HepG2 (cell line): ENCODE data around the gene NAA30. TPM values are rescaled to one million over a fixed set of nuclear protein-coding genes. Genes with fewer than 3 reads are reported as not detected.

Experiments
- AHDC1 ChIP-seq: sonication (generic); formaldehyde crosslinking; IDR thresholded peaks from 2 replicates; pipeline ENCODE4 v1.5.1; 2020; ENCODE audit warnings: mild to moderate bottlenecking, missing genetic modification reagents, borderline replicate concordance
- CHCHD3 ChIP-seq: sonication (generic); formaldehyde crosslinking; IDR thresholded peaks from 2 replicates; pipeline ENCODE4 v1.8.0; 2022; ENCODE audit warnings: mild to moderate bottlenecking, missing genetic modification reagents, moderate library complexity
- ERF ChIP-seq: IDR thresholded peaks from 2 replicates; pipeline ENCODE4 v1.6.1; 2018; ENCODE audit warnings: missing biosample characterization, missing genetic modification reagents
- TBX2 ChIP-seq: sonication (generic); formaldehyde crosslinking; IDR thresholded peaks from 2 replicates; pipeline ENCODE4 v1.5.0; 2020; ENCODE audit warnings: missing genetic modification reagents, mild to moderate bottlenecking, borderline replicate concordance
- ZNF276 ChIP-seq: sonication (generic); formaldehyde crosslinking; IDR thresholded peaks from 2 replicates; pipeline ENCODE4 v1.4.0; 2020; ENCODE audit warnings: mild to moderate bottlenecking, low read depth, missing genetic modification reagents
- ZNF790 ChIP-seq: sonication (generic); formaldehyde crosslinking; IDR thresholded peaks from 2 replicates; pipeline ENCODE4 v1.8.0; 2022; ENCODE audit warnings: missing genetic modification reagents, mild to moderate bottlenecking, borderline replicate concordance
- polyA plus RNA-seq, 8 experiments: library from polyadenylated mRNA; depleted of rRNA in 3 of 8; stranded (reverse) in 7 of 8; unstranded in 1 of 8; fragments of >200 nt; fragmentation: Illumina TruSeq in 4 of 8; extraction: Trizol in 4 of 8; gene quantifications; 2 replicates each; pipeline versions ENCODE4 v1.2.1 to v1.2.3, GENCODE V29; 2011 to 2016; ENCODE audit warnings: low read depth in 4 of 8, missing spikeins in 1 of 8, mixed read lengths in 1 of 8; ENCODE audit not compliant: insufficient read depth in 1 of 8
- total RNA-seq, 5 experiments: library from RNA; depleted of rRNA; stranded (reverse); fragments of >200 nt; fragmentation: Illumina TruSeq; extraction: Trizol; gene quantifications; 2 replicates each; pipeline ENCODE4 v1.2.3, GENCODE V29; 2016; ENCODE audit warnings: low read depth in 1 of 5

Gene NAA30
- total and polyA plus RNA-seq, 2 of the 13 experiments (the other 11 are each of a cell fraction or from before 2014, with no cell fraction given) = 10.8 to 18.4 TPM

- TF ChIP-seq ZNF276 (CRISPR knock-in tag) (no peak), TBX2 (CRISPR knock-in tag) (no peak), AHDC1 (CRISPR knock-in tag) (no peak), CHCHD3 (CRISPR knock-in tag) (no peak), ERF (no peak), ZNF790 (CRISPR knock-in tag) (no peak)
- TF ChIP-seq, all 625 proteins: peak for 0
Observed at GRCh38 chr14:57435923-57436322, 45.5 kb downstream of the NAA30 start (continued).
